Lower leg skin (tissue), 3 donors: ENCODE measurements around the gene ACAD9.

ENCODE experiments used
- CTCF ChIP-seq, 3 donors: fragments of 450-650 bp; IDR thresholded peaks; one replicate each; pipeline ENCODE4 v1.5.1; 2016; ENCODE audit warnings: antibody characterized with exemption in 3 of 3, mild to moderate bottlenecking in 3 of 3, moderate library complexity in 2 of 3
- POLR2A ChIP-seq, 2 donors: fragments of 450-650 bp; IDR thresholded peaks; one replicate each; pipeline ENCODE4 v1.6.1; 2016 to 2017; ENCODE audit warnings: antibody characterized with exemption in 2 of 2, mild to moderate bottlenecking in 1 of 2, moderate library complexity in 1 of 2

DNA sequence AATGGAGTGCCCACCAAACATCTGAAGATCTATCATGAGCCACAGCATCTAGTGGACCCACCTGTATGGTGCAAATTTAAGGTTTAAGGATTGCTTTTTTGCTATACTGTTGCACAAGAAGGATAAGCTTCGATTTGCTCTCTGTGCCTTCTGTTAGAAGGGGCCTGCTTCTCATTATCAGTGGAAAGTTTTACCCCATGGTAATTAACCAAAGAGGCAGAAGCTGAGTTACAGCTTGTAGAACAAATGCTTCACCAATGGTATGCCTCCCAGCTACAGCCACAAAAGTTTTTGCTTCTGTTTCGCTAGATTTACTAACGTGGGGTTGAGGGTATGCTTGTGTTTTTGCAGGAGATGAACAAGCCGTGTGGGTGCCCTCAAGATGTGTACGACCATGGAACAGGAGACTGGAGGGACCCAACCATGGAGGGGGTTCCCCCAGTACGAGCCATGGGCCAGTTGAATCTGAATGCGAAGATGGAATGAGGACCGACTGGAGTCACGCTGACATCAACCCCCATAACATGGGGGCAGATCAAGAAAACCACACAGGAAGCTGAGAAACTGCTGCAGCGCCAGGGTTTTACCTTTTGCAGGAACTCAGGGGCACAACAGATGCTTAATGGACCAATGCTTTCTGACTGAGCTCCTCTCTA is 43.5 kb downstream of the ACAD9 start:
- no peak for TF ChIP-seq CTCF (IDR thresholded peaks at IDR 0.05)
- no peak for TF ChIP-seq POLR2A (IDR thresholded peaks at IDR 0.05)
